PC-3 (cell line): ENCODE results near the gene ADARB2. TPM values are rescaled to one million over a fixed set of nuclear protein-coding genes. Genes with fewer than 3 reads are reported as not detected.

ENCODE experiments used
- ATAC-seq: fragments of 200-7000 bp; cut with Tn5 transposase; 2 replicates; pipeline ENCODE4 v1.9.1; 2020; ENCODE audit warnings: mild to moderate bottlenecking, moderate library complexity
- BruUV-seq: library from RNA; stranded (reverse); fragments of 400-500 nt; replicated peaks from 2 replicates; lab custom pipeline; 2021; lab: Mats Ljungman, UMichigan
- CTCF ChIA-PET: fragments of 300-600 bp; sonication (Branson Sonifier 250); formaldehyde crosslinking; loops from one replicate; lab custom pipeline; 2022; ENCODE audit warnings: antibody characterized with exemption; lab: Charles Lee
- POLR2A ChIA-PET: fragments of 300-600 bp; sonication (Branson Sonifier 250); formaldehyde crosslinking; loops from one replicate; lab custom pipeline; 2022; ENCODE audit warnings: antibody characterized with exemption; ENCODE audit not compliant: unreplicated experiment; lab: Charles Lee
- DNase-seq: peaks from one replicate; pipeline ENCODE4 v3.0.0-alpha.2; 2015
- H2AFZ ChIP-seq: fragments of 300-600 bp; sonication (generic); 2 replicates; pipeline ENCODE4 v1.6.0; 2016; ENCODE audit warnings: antibody characterized with exemption, low read length
- H3F3A ChIP-seq: fragments of 300-600 bp; sonication (generic); one replicate; pipeline ENCODE4 v1.6.0; 2017; ENCODE audit warnings: antibody characterized with exemption, low read length, control low read depth, mild to moderate bottlenecking; ENCODE audit not compliant: unreplicated experiment
- H3K27ac ChIP-seq: fragments of 300-600 bp; sonication (generic); 2 replicates; pipeline ENCODE4 v1.5.1; 2016; ENCODE audit warnings: mild to moderate bottlenecking, low read length
- H3K27me3 ChIP-seq: fragments of 300-600 bp; sonication (generic); 2 replicates; pipeline ENCODE4 v1.6.1; 2016; ENCODE audit warnings: low read length, mixed read lengths
- H3K36me3 ChIP-seq: fragments of 300-600 bp; sonication (generic); 2 replicates; pipeline ENCODE4 v1.6.1; 2016; ENCODE audit warnings: low read depth, mixed run types, low read length, mixed read lengths
- H3K4me1 ChIP-seq: fragments of 300-600 bp; sonication (generic); 2 replicates; pipeline ENCODE4 v1.5.1; 2016; ENCODE audit warnings: low read length; ENCODE audit not compliant: insufficient read depth
- H3K4me2 ChIP-seq: fragments of 300-600 bp; sonication (generic); 2 replicates; pipeline ENCODE4 v1.6.0; 2016; ENCODE audit warnings: low read length
- H3K4me3 ChIP-seq: fragments of 300-600 bp; sonication (generic); 2 replicates; pipeline ENCODE4 v1.5.1; 2016; ENCODE audit warnings: mild to moderate bottlenecking, low read length, mixed read lengths
- H3K79me2 ChIP-seq: fragments of 300-600 bp; sonication (generic); 2 replicates; pipeline ENCODE4 v1.6.1; 2017; ENCODE audit warnings: low read length, mixed read lengths
- H3K9ac ChIP-seq: fragments of 300-600 bp; sonication (generic); 2 replicates; pipeline ENCODE4 v1.6.0; 2016; ENCODE audit warnings: mild to moderate bottlenecking, low read length
- H3K9me2 ChIP-seq: fragments of 300-600 bp; sonication (generic); replicated peaks from 2 replicates; pipeline ENCODE4 v1.6.1; 2016; ENCODE audit warnings: mixed run types, low read length, mixed read lengths
- H3K9me3 ChIP-seq: fragments of 300-600 bp; sonication (generic); 2 replicates; pipeline ENCODE4 v1.6.1; 2016; ENCODE audit warnings: low read length, mixed read lengths
- H4K20me1 ChIP-seq: fragments of 300-600 bp; sonication (generic); 2 replicates; pipeline ENCODE4 v1.6.1; 2016; ENCODE audit warnings: low read length, mixed read lengths
- CTCF ChIP-seq: fragments of 300-600 bp; sonication (generic); conservative IDR thresholded peaks from 2 replicates; pipeline ENCODE4 v1.5.1; 2017; ENCODE audit warnings: antibody characterized with exemption, low read depth, mild to moderate bottlenecking, low read length
- EZH2 ChIP-seq: fragments of 300-600 bp; sonication (generic); IDR thresholded peaks from one replicate; pipeline ENCODE4 v1.6.1; 2017; ENCODE audit warnings: antibody characterized with exemption, mild to moderate bottlenecking, low read length; ENCODE audit not compliant: unreplicated experiment
- EZH2phosphoT487 ChIP-seq: fragments of 300-600 bp; sonication (generic); IDR thresholded peaks from 2 replicates; pipeline ENCODE4 v1.6.1; 2018; ENCODE audit warnings: mild to moderate bottlenecking, antibody characterized with exemption, low read length, borderline replicate concordance
- intact Hi-C: fragments of 100-400 bp; cut with micrococcal nuclease; formaldehyde crosslinking; loops from 2 replicates; pipeline ENCODE4 v1.9.0; 2023
- total RNA-seq: library from RNA; depleted of rRNA; stranded (reverse); fragments of >200 nt; gene quantifications from 2 replicates; pipeline ENCODE4 v1.2.3, GENCODE V29; 2014

Gene ADARB2
- total RNA-seq, 1 experiment from 2014 or later, result not detected

GRCh38 chr10:1411451-1411850 is 325.9 kb downstream of the ADARB2 start:
- Histone ChIP-seq H3K27ac (no peak overlapping the region), H3F3A (no peaks in the 10 kb centered on the region), H3K36me3 (no peaks in the 10 kb centered on the region), H3K4me3 (no peak overlapping the region), H3K27me3 (0 out of 2 replicates have a peak, but pooled peaks cover 7% of the 10 kb centered on the region), H3K4me1 (no peaks in the 10 kb centered on the region), H3K4me2 (no peak overlapping the region), H3K9ac (no peak overlapping the region), H2AFZ (no peak overlapping the region), H3K9me2 (no peaks in the 10 kb centered on the region), H3K9me3 (no peaks in the 10 kb centered on the region), H3K79me2 (no peaks in the 10 kb centered on the region), H4K20me1 (no peaks in the 10 kb centered on the region)
- DNase-seq, result no peak
- TF ChIP-seq EZH2, result no peak
- BruUV-seq, result no TSS peak
- ChIA-PET CTCF (no interaction called here), POLR2A (no interaction called here)
- intact Hi-C loops, result no loop called here
- no peak for ATAC-seq

GRCh38 chr10:1410469-1411395 is 326.6 kb downstream of the ADARB2 start:
- Histone ChIP-seq H3K4me1 (no peaks in the 10 kb centered on the region), H3K9me3 (no peaks in the 10 kb centered on the region), H3K9ac (no peak overlapping the region), H3K27ac (no peak overlapping the region), H2AFZ (no peak overlapping the region), H3K36me3 (no peaks in the 10 kb centered on the region), H3K9me2 (no peaks in the 10 kb centered on the region), H3K79me2 (no peaks in the 10 kb centered on the region), H3K27me3 (0 out of 2 replicates have a peak, but pooled peaks cover 7% of the 10 kb centered on the region), H3K4me3 (no peak overlapping the region), H4K20me1 (no peaks in the 10 kb centered on the region), H3K4me2 (no peak overlapping the region), H3F3A (no peaks in the 10 kb centered on the region)
- CTCF ChIA-PET, result no interaction called here
- ATAC-seq (no peak), DNase-seq (no peak)
- no TSS peak for BruUV-seq
- intact Hi-C loops, result no loop called here
- no peak for TF ChIP-seq EZH2phosphoT487
- POLR2A ChIA-PET, result no interaction called here

GRCh38 chr10:1410032-1410431 is 327.3 kb downstream of the ADARB2 start:
- Histone ChIP-seq H3K9me2 (no peaks in the 10 kb centered on the region), H3F3A (no peaks in the 10 kb centered on the region), H3K4me3 (no peak overlapping the region), H3K27ac (no peak overlapping the region), H3K27me3 (0 out of 2 replicates have a peak, but pooled peaks cover 7% of the 10 kb centered on the region), H3K9me3 (no peaks in the 10 kb centered on the region), H4K20me1 (no peaks in the 10 kb centered on the region), H3K4me2 (no peak overlapping the region), H3K9ac (no peak overlapping the region), H2AFZ (no peak overlapping the region), H3K36me3 (no peaks in the 10 kb centered on the region), H3K79me2 (no peaks in the 10 kb centered on the region), H3K4me1 (no peaks in the 10 kb centered on the region)
- intact Hi-C loops, result no loop called here
- DNase-seq (no peak), ATAC-seq (no peak)
- TF ChIP-seq CTCF (no peak), EZH2 (no peak), EZH2phosphoT487 (no peak)
- CTCF ChIA-PET, result no interaction called here
- POLR2A ChIA-PET, result no interaction called here
- BruUV-seq, result no TSS peak
